ENCODE results near the gene SDC3.

Gene SDC3

GRCh38 chr1:30877205-30877912, 31.2 kb downstream of the SDC3 start:
- no peak for DNase-seq (ENCODE audit: low read depth)
- no peak for TF ChIP-seq CTCF (IDR thresholded peaks at IDR 0.05; ENCODE audit: low read depth, low read length, missing control alignments)
- in situ Hi-C loops (cut with HindIII; ENCODE audit: low sequenced_read_pairs), result no loop called here
- no peak overlapping the region for H3K4me3 ChIP-seq (ENCODE audit: low read depth, low read length)

- in situ Hi-C loops (cut with HindIII; ENCODE audit: low sequenced_read_pairs), result no loop called here
Measured at GRCh38 chr1:30876451-30877204, 31.9 kb downstream of the SDC3 start.

GRCh38 chr1:30875916-30876315, 32.6 kb downstream of the SDC3 start:
- no peak for TF ChIP-seq CTCF (IDR thresholded peaks at IDR 0.05; ENCODE audit: low read depth, low read length, missing control alignments)
- in situ Hi-C loops (cut with HindIII; ENCODE audit: low sequenced_read_pairs), result no loop called here
- H3K4me3 ChIP-seq (ENCODE audit: low read depth, low read length), result no peak overlapping the region
- DNase-seq (ENCODE audit: low read depth), result no peak

More at GRCh38 chr1:30876451-30877204, 31.9 kb downstream of the SDC3 start:
- no peak overlapping the region for H3K4me3 ChIP-seq (ENCODE audit: low read depth, low read length)
- no peak for DNase-seq (ENCODE audit: low read depth)
- no peak for TF ChIP-seq CTCF (IDR thresholded peaks at IDR 0.05; ENCODE audit: low read depth, low read length, missing control alignments)

- no peak for TF ChIP-seq CTCF (IDR thresholded peaks at IDR 0.05; ENCODE audit: low read depth, low read length, missing control alignments)
- in situ Hi-C loops (cut with HindIII; ENCODE audit: low sequenced_read_pairs), result no loop called here
- no peak for DNase-seq (ENCODE audit: low read depth)
- no peak overlapping the region for H3K4me3 ChIP-seq (ENCODE audit: low read depth, low read length)
Measured at GRCh38 chr1:30875197-30875596, 33.4 kb downstream of the SDC3 start.

- DNase-seq (ENCODE audit: low read depth), result no peak
- no peak for TF ChIP-seq CTCF (IDR thresholded peaks at IDR 0.05; ENCODE audit: low read depth, low read length, missing control alignments)
- in situ Hi-C loops (cut with HindIII; ENCODE audit: low sequenced_read_pairs), result no loop called here
- no peak overlapping the region for H3K4me3 ChIP-seq (ENCODE audit: low read depth, low read length)
Measured at GRCh38 chr1:30874176-30874575, 34.4 kb downstream of the SDC3 start.

- TF ChIP-seq CTCF (IDR thresholded peaks at IDR 0.05; ENCODE audit: low read depth, low read length, missing control alignments), result no peak
- DNase-seq (ENCODE audit: low read depth), result no peak
- in situ Hi-C loops (cut with HindIII; ENCODE audit: low sequenced_read_pairs), result no loop called here
- H3K4me3 ChIP-seq (ENCODE audit: low read depth, low read length), result no peak overlapping the region
Measured at GRCh38 chr1:30872948-30873263, 35.7 kb downstream of the SDC3 start.
